Keratinocyte (primary cell): ENCODE data around the gene RTCA.

ENCODE experiments used
- EZH2 ChIP-seq: IDR thresholded peaks from one replicate; pipeline ENCODE4 v1.6.1; 2012; ENCODE audit warnings: inconsistent platforms, mild to moderate bottlenecking, low read length, moderate library complexity
- TF ChIP-seq, protein P1 (sequence below), 3 experiments: IDR thresholded peaks in 1 of 3; conservative IDR thresholded peaks in 1 of 3; optimal IDR thresholded peaks in 1 of 3; 2 replicates in 2 of 3; 3 replicates in 1 of 3; pipeline versions ENCODE3 to v1.5.1; 2011; ENCODE audit warnings: low read length in 3 of 3, mild to moderate bottlenecking in 3 of 3, moderate library complexity in 2 of 3, control low read depth in 1 of 3, inconsistent platforms in 1 of 3; ENCODE audit not compliant: insufficient read depth in 2 of 3; ENCODE audit errors: extremely low read depth in 1 of 3

DNA sequence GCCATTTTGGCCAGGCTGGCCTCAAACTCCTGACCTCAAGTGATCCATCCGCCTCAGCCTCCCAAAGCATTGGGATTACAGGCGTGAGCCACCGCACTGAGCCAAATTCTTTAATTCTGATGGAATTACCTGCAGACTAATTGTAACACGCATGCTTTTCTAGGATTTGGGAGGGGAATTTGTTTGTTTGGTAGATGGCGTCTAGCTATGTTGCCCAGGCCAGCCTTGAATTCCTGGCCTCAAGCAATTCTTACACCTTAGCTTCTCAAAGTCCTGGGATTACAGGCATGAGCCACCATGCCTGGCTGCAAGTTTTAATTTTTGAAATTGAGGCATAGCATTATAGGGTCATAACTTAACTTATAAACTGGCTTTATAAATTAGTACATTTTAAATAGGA, 18.6 kb downstream of the RTCA start:
- TF ChIP-seq, protein P1, sequence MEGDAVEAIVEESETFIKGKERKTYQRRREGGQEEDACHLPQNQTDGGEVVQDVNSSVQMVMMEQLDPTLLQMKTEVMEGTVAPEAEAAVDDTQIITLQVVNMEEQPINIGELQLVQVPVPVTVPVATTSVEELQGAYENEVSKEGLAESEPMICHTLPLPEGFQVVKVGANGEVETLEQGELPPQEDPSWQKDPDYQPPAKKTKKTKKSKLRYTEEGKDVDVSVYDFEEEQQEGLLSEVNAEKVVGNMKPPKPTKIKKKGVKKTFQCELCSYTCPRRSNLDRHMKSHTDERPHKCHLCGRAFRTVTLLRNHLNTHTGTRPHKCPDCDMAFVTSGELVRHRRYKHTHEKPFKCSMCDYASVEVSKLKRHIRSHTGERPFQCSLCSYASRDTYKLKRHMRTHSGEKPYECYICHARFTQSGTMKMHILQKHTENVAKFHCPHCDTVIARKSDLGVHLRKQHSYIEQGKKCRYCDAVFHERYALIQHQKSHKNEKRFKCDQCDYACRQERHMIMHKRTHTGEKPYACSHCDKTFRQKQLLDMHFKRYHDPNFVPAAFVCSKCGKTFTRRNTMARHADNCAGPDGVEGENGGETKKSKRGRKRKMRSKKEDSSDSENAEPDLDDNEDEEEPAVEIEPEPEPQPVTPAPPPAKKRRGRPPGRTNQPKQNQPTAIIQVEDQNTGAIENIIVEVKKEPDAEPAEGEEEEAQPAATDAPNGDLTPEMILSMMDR (optimal IDR thresholded peaks at IDR 0.05 in 1 of 3, IDR thresholded peaks at IDR 0.05 in 1 of 3, conservative IDR thresholded peaks at IDR 0.05 in 1 of 3; ENCODE audit: extremely low read depth in 1 of 3, insufficient read depth in 2 of 3, low read length in 3 of 3) = no peak
- no peak for TF ChIP-seq EZH2
